OCI-LY1 (cell line): ENCODE results near the gene CACNA2D1.

Experiments
- H2AFZ ChIP-seq: fragments of 200-600 bp; sonication (generic), shearing (Covaris generic); 2 replicates; pipeline ENCODE4 v1.6.0; 2014; ENCODE audit warnings: antibody characterized with exemption, mild to moderate bottlenecking, low read length
- H3F3A ChIP-seq: fragments of 200-600 bp; sonication (generic), shearing (Covaris generic); 2 replicates; pipeline ENCODE4 v1.6.0; 2014; ENCODE audit warnings: mild to moderate bottlenecking, antibody characterized with exemption, low read length, moderate library complexity; ENCODE audit not compliant: insufficient read depth
- H3K27ac ChIP-seq: fragments of 200-600 bp; sonication (generic); 2 replicates; pipeline ENCODE4 v1.5.1; 2014; ENCODE audit warnings: low read length, mixed run types, mild to moderate bottlenecking, low read depth; ENCODE audit not compliant: poor library complexity, severe bottlenecking
- H3K27me3 ChIP-seq: fragments of 200-600 bp; sonication (generic); 2 replicates; pipeline ENCODE4 v1.6.0; 2014; ENCODE audit warnings: antibody characterized with exemption, mild to moderate bottlenecking, low read length, moderate library complexity; ENCODE audit not compliant: insufficient read depth
- H3K36me3 ChIP-seq: fragments of 200-600 bp; sonication (generic); 2 replicates; pipeline ENCODE4 v1.6.1; 2014; ENCODE audit warnings: mild to moderate bottlenecking, antibody characterized with exemption, low read length, moderate library complexity, mixed read lengths; ENCODE audit not compliant: insufficient read depth
- H3K4me1 ChIP-seq: fragments of 200-600 bp; sonication (generic); 2 replicates; pipeline ENCODE4 v1.5.1; 2014; ENCODE audit warnings: mild to moderate bottlenecking, low read length, moderate library complexity; ENCODE audit not compliant: insufficient read depth, severe bottlenecking
- H3K4me2 ChIP-seq: fragments of 200-600 bp; sonication (generic), shearing (Covaris generic); 2 replicates; pipeline ENCODE4 v1.6.1; 2014; ENCODE audit warnings: low read length
- H3K4me3 ChIP-seq: fragments of 200-600 bp; sonication (generic); 2 replicates; pipeline ENCODE4 v1.5.1; 2014; ENCODE audit warnings: low read length, low read depth, mild to moderate bottlenecking, mixed read lengths; ENCODE audit not compliant: poor library complexity, severe bottlenecking
- H3K79me2 ChIP-seq: fragments of 200-600 bp; shearing (Covaris generic); 2 replicates; pipeline ENCODE4 v1.6.1; 2016; ENCODE audit warnings: mixed run types, low read length, mixed read lengths; ENCODE audit not compliant: insufficient read depth
- H3K9ac ChIP-seq: fragments of 200-600 bp; sonication (generic), shearing (Covaris generic); 2 replicates; pipeline ENCODE4 v1.6.1; 2014; ENCODE audit warnings: mild to moderate bottlenecking, low read length, mixed read lengths
- H3K9me2 ChIP-seq: fragments of 200-600 bp; sonication (generic), shearing (Covaris generic); 2 replicates; pipeline ENCODE4 v1.6.1; 2014; ENCODE audit warnings: low read depth, mild to moderate bottlenecking, low read length, mixed read lengths
- H3K9me3 ChIP-seq: fragments of 200-600 bp; shearing (Covaris generic); 2 replicates; pipeline ENCODE4 v1.6.1; 2014; ENCODE audit warnings: low read length, mixed read lengths
- H4K20me1 ChIP-seq: fragments of 200-600 bp; sonication (generic), shearing (Covaris generic); 2 replicates; pipeline ENCODE4 v1.6.0; 2016; ENCODE audit warnings: mild to moderate bottlenecking, low read length; ENCODE audit not compliant: insufficient read depth
- CTCF ChIP-seq: fragments of 200-600 bp; sonication (generic), shearing (Covaris generic); IDR thresholded peaks from 2 replicates; pipeline ENCODE4 v1.5.1; 2017; ENCODE audit warnings: mild to moderate bottlenecking, antibody characterized with exemption, low read length, moderate library complexity, mixed read lengths
- EZH2 ChIP-seq: fragments of 200-600 bp; sonication (generic), shearing (Covaris generic); IDR thresholded peaks from 2 replicates; pipeline ENCODE4 v1.8.0; 2017; ENCODE audit warnings: borderline replicate concordance, mixed run types, mild to moderate bottlenecking, antibody characterized with exemption, low read length, moderate library complexity, mixed read lengths

Gene CACNA2D1

GRCh38 chr7:82373926-82374635 lies 69.5 kb downstream of the CACNA2D1 start:
- Histone ChIP-seq H3K27ac (no peak overlapping the region), H3K4me3 (no peak overlapping the region), H3K79me2 (no peaks in the 10 kb centered on the region), H3K9ac (no peak overlapping the region), H3K9me3 (no peaks in the 10 kb centered on the region), H3K9me2 (no peaks in the 10 kb centered on the region), H3F3A (no peaks in the 10 kb centered on the region), H3K27me3 (no peaks in the 10 kb centered on the region), H2AFZ (no peak overlapping the region), H4K20me1 (no peaks in the 10 kb centered on the region), H3K36me3 (no peaks in the 10 kb centered on the region), H3K4me2 (no peak overlapping the region), H3K4me1 (no peaks in the 10 kb centered on the region)
- TF ChIP-seq CTCF: no peak
- TF ChIP-seq EZH2: no peak

- no peaks in the 10 kb centered on the region for H3K27me3 ChIP-seq
- H3K36me3 ChIP-seq: no peaks in the 10 kb centered on the region
- no peaks in the 10 kb centered on the region for H3K79me2 ChIP-seq
- H3F3A ChIP-seq: no peaks in the 10 kb centered on the region
- H4K20me1 ChIP-seq: no peaks in the 10 kb centered on the region
- no peaks in the 10 kb centered on the region for H3K9me2 ChIP-seq
- no peak overlapping the region for H3K27ac ChIP-seq
- H3K9ac ChIP-seq: no peak overlapping the region
- H3K4me1 ChIP-seq: no peaks in the 10 kb centered on the region
- H3K4me2 ChIP-seq: no peak overlapping the region
- no peak overlapping the region for H2AFZ ChIP-seq
- no peak for TF ChIP-seq CTCF
- TF ChIP-seq EZH2: no peak
- no peaks in the 10 kb centered on the region for H3K9me3 ChIP-seq
- no peak overlapping the region for H3K4me3 ChIP-seq
These were observed 78.9 kb downstream of the CACNA2D1 start for GRCh38 chr7:82364671-82365070.

- Histone ChIP-seq H4K20me1 (no peaks in the 10 kb centered on the region), H3K27ac (no peak overlapping the region), H3K9me3 (no peaks in the 10 kb centered on the region), H3K79me2 (no peaks in the 10 kb centered on the region), H3K9ac (no peak overlapping the region), H3K4me1 (no peaks in the 10 kb centered on the region), H2AFZ (no peak overlapping the region), H3K9me2 (no peaks in the 10 kb centered on the region), H3F3A (no peaks in the 10 kb centered on the region), H3K4me3 (no peak overlapping the region), H3K27me3 (no peaks in the 10 kb centered on the region), H3K36me3 (no peaks in the 10 kb centered on the region), H3K4me2 (no peak overlapping the region)
- TF ChIP-seq EZH2: no peak
- no peak for TF ChIP-seq CTCF
These were observed 79.5 kb downstream of the CACNA2D1 start for GRCh38 chr7:82364048-82364447.
